Panc1 (cell line): ENCODE data around the gene ALLC.

Experiments used
- CTCF ChIP-seq: fragments of 450-650 bp; IDR thresholded peaks from 2 replicates; pipeline ENCODE4 v1.5.1; 2017; ENCODE audit warnings: mild to moderate bottlenecking
- SIN3A ChIP-seq: IDR thresholded peaks from 2 replicates; pipeline ENCODE4 v1.6.1; 2012; ENCODE audit warnings: low read depth, mild to moderate bottlenecking, low read length, moderate library complexity, borderline replicate concordance; ENCODE audit not compliant: insufficient read depth

GRCh38 chr2:3675687-3676086 lies 17.7 kb downstream of the ALLC start:
- TF ChIP-seq CTCF (no peak), SIN3A (no peak)
